CD14-positive monocyte (primary cell): Measurements from ENCODE around the gene MSRB3. TPM values are rescaled to one million over a fixed set of nuclear protein-coding genes. Genes with fewer than 3 reads are reported as not detected.
"Not testable (repeated sequence)": the region's sequence is repeated elsewhere in the genome, so short reads cannot be mapped to it uniquely, and the experiment has no call there.

Experiments
- DNase-seq, 3 donors: peaks; one replicate each; pipeline ENCODE4 v3.0.0-alpha.2; 2011 to 2022
- H2AFZ ChIP-seq: 2 replicates; pipeline ENCODE4 v1.6.0; 2012; ENCODE audit warnings: mild to moderate bottlenecking, low read depth, low read length, inconsistent platforms; ENCODE audit not compliant: insufficient read depth, poor library complexity, severe bottlenecking
- H3K27ac ChIP-seq, 2 donors: 1 replicate in 1 of 2; 2 replicates in 1 of 2; pipeline ENCODE4 v1.5.1; 2012 to 2013; ENCODE audit warnings: low read length in 2 of 2, control low read depth in 1 of 2, inconsistent platforms in 1 of 2, low read depth in 1 of 2, mild to moderate bottlenecking in 1 of 2
- H3K27me3 ChIP-seq, 2 donors: one replicate each; pipeline versions ENCODE4 v1.6.0 to v1.6.1; 2011 to 2013; ENCODE audit warnings: low read length in 2 of 2; ENCODE audit not compliant: control insufficient read depth in 2 of 2, insufficient read depth in 2 of 2
- H3K36me3 ChIP-seq, 2 donors: replicated peaks in 1 of 2; 1 replicate in 1 of 2; 2 replicates in 1 of 2; pipeline versions ENCODE4 v1.5.1 to v1.6.1; 2012 to 2013; ENCODE audit warnings: low read length in 2 of 2, control low read depth in 1 of 2, inconsistent platforms in 1 of 2, mild to moderate bottlenecking in 1 of 2; ENCODE audit not compliant: insufficient read depth in 2 of 2, control insufficient read depth in 1 of 2
- H3K4me1 ChIP-seq, 2 donors: 1 replicate in 1 of 2; 2 replicates in 1 of 2; pipeline versions ENCODE4 v1.5.1 to v1.6.1; 2012 to 2013; ENCODE audit warnings: low read length in 2 of 2, control low read depth in 1 of 2, inconsistent platforms in 1 of 2, mild to moderate bottlenecking in 1 of 2, moderate library complexity in 1 of 2; ENCODE audit not compliant: insufficient read depth in 2 of 2, control insufficient read depth in 1 of 2
- H3K4me2 ChIP-seq: replicated peaks from 2 replicates; pipeline ENCODE3; 2012; ENCODE audit warnings: low read length, moderate library complexity, mild to moderate bottlenecking; ENCODE audit not compliant: poor library complexity, severe bottlenecking; ENCODE audit errors: extremely low read depth
- H3K4me3 ChIP-seq, 3 experiments: fragments of 200-600 bp in 1 of 3; sonication (generic) in 1 of 3; replicated peaks in 1 of 3; 1 replicate in 2 of 3; 2 replicates in 1 of 3; pipeline ENCODE4 v1.5.1; 2011 to 2013; ENCODE audit warnings: low read length in 3 of 3, mild to moderate bottlenecking in 3 of 3, control low read depth in 2 of 3, low read depth in 2 of 3, inconsistent platforms in 1 of 3, moderate library complexity in 1 of 3
- H3K79me2 ChIP-seq: 2 replicates; pipeline ENCODE4 v1.6.0; 2012; ENCODE audit warnings: mild to moderate bottlenecking, control low read depth, inconsistent platforms, low read length, moderate library complexity; ENCODE audit not compliant: insufficient read depth
- H3K9ac ChIP-seq: 2 replicates; pipeline ENCODE4 v1.6.0; 2017; ENCODE audit warnings: low read length, mild to moderate bottlenecking; ENCODE audit not compliant: insufficient read depth, poor library complexity, severe bottlenecking
- H3K9me3 ChIP-seq, 2 donors: replicated peaks in 1 of 2; 1 replicate in 1 of 2; 2 replicates in 1 of 2; pipeline versions ENCODE4 v1.5.1 to v1.6.1; 2012 to 2013; ENCODE audit warnings: low read length in 2 of 2, control low read depth in 1 of 2; ENCODE audit not compliant: control insufficient read depth in 1 of 2, insufficient read depth in 1 of 2
- H4K20me1 ChIP-seq: 2 replicates; pipeline ENCODE4 v1.6.0; 2012; ENCODE audit warnings: mild to moderate bottlenecking, low read length, control low read depth, moderate library complexity; ENCODE audit not compliant: insufficient read depth
- H3K27ac Mint-ChIP-seq, 7 donors: one replicate each; pipeline ENCODE4 v1.8.0; 2020; ENCODE audit warnings: mild to moderate bottlenecking in 7 of 7, mixed read lengths in 7 of 7, moderate library complexity in 6 of 7, inconsistent platforms in 2 of 7
- H3K27me3 Mint-ChIP-seq, 3 donors: one replicate each; pipeline ENCODE4 v1.8.0; 2021 to 2022; ENCODE audit warnings: low read depth in 3 of 3, mild to moderate bottlenecking in 3 of 3, mixed read lengths in 3 of 3, moderate library complexity in 3 of 3, inconsistent platforms in 1 of 3
- H3K36me3 Mint-ChIP-seq, 2 donors: one replicate each; pipeline ENCODE4 v1.8.0; 2020; ENCODE audit warnings: mixed read lengths in 2 of 2, inconsistent platforms in 1 of 2, mild to moderate bottlenecking in 1 of 2
- H3K4me1 Mint-ChIP-seq: one replicate; pipeline ENCODE4 v1.8.0; 2020; ENCODE audit warnings: mild to moderate bottlenecking, mixed read lengths
- H3K4me3 Mint-ChIP-seq, 2 donors: one replicate each; pipeline ENCODE4 v1.8.0; 2020; ENCODE audit warnings: mild to moderate bottlenecking in 2 of 2, mixed read lengths in 2 of 2, moderate library complexity in 1 of 2
- H3K9me3 Mint-ChIP-seq, 7 donors: one replicate each; pipeline ENCODE4 v1.8.0; 2020 to 2022; ENCODE audit warnings: mixed read lengths in 7 of 7, mild to moderate bottlenecking in 6 of 7, moderate library complexity in 6 of 7, inconsistent platforms in 2 of 7
- CTCF ChIP-seq: fragments of 200-600 bp; IDR thresholded peaks from one replicate; pipeline ENCODE4 v1.8.0; 2022; ENCODE audit warnings: antibody characterized with exemption, mild to moderate bottlenecking
- WGBS: methylation state at CpG from one replicate; pipeline ENCODE4 v1.1.5; 2013; ENCODE audit warnings: missing lambda C conversion rate; ENCODE audit not compliant: insufficient coverage; 5-methylcytosine and 5-hydroxymethylcytosine counted together
- intact Hi-C, 2 donors: fragments of 100-400 bp; cut with micrococcal nuclease; formaldehyde crosslinking; loops; one replicate each; pipeline versions ENCODE4 v1.15.0 to v1.15.1; 2023
- polyA plus RNA-seq, 3 donors: library from polyadenylated mRNA; depleted of rRNA in 1 of 3; unstranded in 2 of 3; stranded (reverse) in 1 of 3; fragments of 300-500 nt in 2 of 3; fragments of >200 nt in 1 of 3; fragmentation: Illumina TruSeq in 2 of 3; gene quantifications; 1 replicate in 2 of 3; 2 replicates in 1 of 3; pipeline ENCODE4 v1.2.3, GENCODE V29; 2012 to 2021

Gene MSRB3
- polyA plus RNA-seq, 3 donors = 0.25 to 1.1 (median 1.0) TPM

GRCh38 chr12:65474831-65475230 lies 196.3 kb downstream of the MSRB3 start:
- Histone ChIP-seq H3K36me3 (no peaks in the 10 kb centered on the region), H3K4me2 (no peak overlapping the region), H2AFZ (no peak overlapping the region), H3K4me1 (no peaks in the 10 kb centered on the region), H3K9me3 (no peaks in the 10 kb centered on the region), H3K79me2 (no peaks in the 10 kb centered on the region), H3K27ac (no peak overlapping the region), H3K27me3 (no peaks in the 10 kb centered on the region), H4K20me1 (no peaks in the 10 kb centered on the region), H3K4me3 (no peak overlapping the region), H3K9ac (no peak overlapping the region)
- DNase-seq = no peak
- H3K27me3 Mint-ChIP-seq = peaks cover 0 to 7% (median 2%) of the 10 kb centered on the region in 3 donors
- WGBS = 100% methylated on average over 3 of the region's 6 CpGs
- no peak overlapping the region for H3K4me3 Mint-ChIP-seq
- no peak for TF ChIP-seq CTCF
- H3K4me1 Mint-ChIP-seq = no peaks in the 10 kb centered on the region
- no peak overlapping the region for H3K27ac Mint-ChIP-seq
- H3K9me3 Mint-ChIP-seq = peaks cover 0 to 2% (median 0%) of the 10 kb centered on the region in 7 donors
- intact Hi-C loops = no loop called here
- no peaks in the 10 kb centered on the region for H3K36me3 Mint-ChIP-seq

GRCh38 chr12:65477721-65478120 lies 199.2 kb downstream of the MSRB3 start:
- no peak overlapping the region for H3K4me2 ChIP-seq
- Mint-ChIP-seq H3K4me1 (no peaks in the 10 kb centered on the region), H3K27me3 (peaks cover 0 to 2% (median 2%) of the 10 kb centered on the region in 3 donors), H3K27ac (no peak overlapping the region), H3K9me3 (peaks cover 0 to 14% (median 6%) of the 10 kb centered on the region in 7 donors), H3K36me3 (no peaks in the 10 kb centered on the region), H3K4me3 (no peak overlapping the region)
- peaks cover 2 to 4% of the 10 kb centered on the region in 2 donors for H3K9me3 ChIP-seq
- no peak overlapping the region for H3K4me3 ChIP-seq
- no peaks in the 10 kb centered on the region for H3K79me2 ChIP-seq
- no peaks in the 10 kb centered on the region for H3K36me3 ChIP-seq
- no peak for DNase-seq
- H3K9ac ChIP-seq = no peak overlapping the region
- intact Hi-C loops = no loop called here
- H2AFZ ChIP-seq = no peak overlapping the region
- no peaks in the 10 kb centered on the region for H4K20me1 ChIP-seq
- H3K27ac ChIP-seq = no peak overlapping the region
- H3K27me3 ChIP-seq = no peaks in the 10 kb centered on the region
- TF ChIP-seq CTCF = no peak
- H3K4me1 ChIP-seq = no peaks in the 10 kb centered on the region

GRCh38 chr12:65483891-65484516 lies 205.5 kb downstream of the MSRB3 start:
- 100% methylated on average over 2 of the region's 3 CpGs for WGBS
- H3K9ac ChIP-seq, H3K27me3 ChIP-seq, H3K36me3 Mint-ChIP-seq, H3K27ac ChIP-seq, H3K4me3 Mint-ChIP-seq, H4K20me1 ChIP-seq, H3K79me2 ChIP-seq, H3K4me2 ChIP-seq, H3K36me3 ChIP-seq, DNase-seq, intact Hi-C loops, H3K4me1 ChIP-seq, H3K27ac Mint-ChIP-seq, H2AFZ ChIP-seq, H3K4me3 ChIP-seq, H3K27me3 Mint-ChIP-seq, H3K4me1 Mint-ChIP-seq: not testable (repeated sequence)
- peaks cover 18 to 24% of the 10 kb centered on the region in 2 donors for H3K9me3 ChIP-seq
- peaks cover 22 to 41% (median 28%) of the 10 kb centered on the region in 7 donors for H3K9me3 Mint-ChIP-seq
